ENCODE results near the gene NRXN3.
"Not testable (repeated sequence)": the region's sequence is repeated elsewhere in the genome, so short reads cannot be mapped to it uniquely, and the experiment has no call there.

NRXN3 gene

DNA sequence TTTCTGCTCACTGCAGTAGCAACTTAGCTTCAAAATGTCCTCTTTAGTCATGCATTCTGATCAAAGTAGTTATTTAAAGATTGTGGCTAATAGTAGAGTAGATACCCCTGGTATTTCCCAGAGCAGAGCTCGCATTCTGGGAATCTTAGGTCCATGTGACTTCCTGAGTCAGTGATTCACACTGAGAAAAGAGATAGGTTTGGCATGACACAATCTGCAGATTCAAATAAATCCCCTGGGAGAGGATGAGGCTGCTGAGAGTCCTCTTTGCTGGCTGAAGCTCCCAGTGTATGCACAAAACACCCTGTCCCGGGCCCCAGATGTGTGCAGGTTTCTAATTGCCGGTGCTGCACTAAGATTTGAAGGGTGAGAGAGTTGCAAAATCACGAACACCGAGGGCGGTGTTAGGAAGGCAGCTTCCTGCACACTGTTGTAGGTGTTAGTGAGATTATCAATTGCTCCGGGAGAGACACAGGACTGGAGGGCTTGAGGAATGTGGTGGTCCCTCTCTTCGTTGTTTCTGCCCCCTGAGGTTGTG lies 233.2 kb downstream of the NRXN3 start:
- DNase-seq (ENCODE audit: low read depth in 3 of 3) = no peak

DNA sequence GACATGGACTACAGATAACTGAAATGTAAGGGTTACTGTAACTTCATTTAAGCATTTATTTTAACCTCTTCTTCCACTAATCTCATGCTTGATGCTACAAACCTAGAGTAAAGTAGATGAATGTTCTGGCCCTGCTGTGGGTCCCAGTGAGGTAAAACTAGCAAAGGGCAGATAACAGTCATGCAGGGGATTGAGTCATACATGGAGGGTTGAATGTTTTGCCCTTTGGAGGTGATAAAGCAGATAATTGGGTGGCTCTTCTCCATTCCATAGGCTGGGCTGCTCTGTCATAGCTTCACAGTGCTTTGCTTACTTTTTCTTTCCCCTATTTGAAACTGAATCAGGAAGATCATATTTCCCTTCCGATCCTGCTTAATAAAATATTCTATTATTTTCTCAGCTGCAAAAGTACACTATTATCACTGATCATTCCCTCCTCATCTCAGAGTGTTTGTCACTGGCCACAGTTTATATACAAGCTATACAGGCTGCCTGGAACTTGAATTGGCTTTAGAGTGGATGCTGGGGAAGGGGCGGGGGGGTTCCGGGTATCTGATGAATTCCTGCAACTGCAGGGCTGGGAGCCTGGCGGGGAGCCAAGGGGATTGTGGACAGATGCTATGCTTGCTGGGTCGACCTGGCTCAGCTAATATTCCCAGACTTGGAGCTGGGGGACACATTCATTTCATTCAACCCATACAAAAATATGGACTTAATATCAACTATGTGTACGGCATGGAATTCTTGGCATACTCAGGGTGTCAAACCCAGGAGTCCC lies 235.1 kb downstream of the NRXN3 start:
- DNase-seq (ENCODE audit: low read depth in 3 of 3) = no peak

DNA sequence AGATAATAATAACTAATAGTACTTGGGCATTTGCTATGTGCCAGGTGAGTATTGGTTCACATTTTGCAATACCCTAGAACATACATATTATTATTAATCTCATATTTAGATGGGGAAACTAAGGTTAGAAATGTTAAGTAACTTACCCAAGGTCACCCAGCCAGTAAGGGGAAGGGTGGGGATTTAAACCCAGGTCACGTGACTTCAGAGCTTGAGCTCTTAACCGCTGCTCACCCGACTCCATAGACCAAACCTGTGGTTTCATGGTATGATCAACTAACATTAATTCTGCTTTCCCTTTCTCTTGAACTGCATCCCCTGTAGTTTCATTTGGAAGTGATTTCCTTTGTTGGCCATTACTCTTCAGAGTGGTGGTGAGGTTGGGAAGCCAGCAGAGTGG lies 242.3 kb downstream of the NRXN3 start:
- no peak for DNase-seq (ENCODE audit: low read depth in 3 of 3)

DNA sequence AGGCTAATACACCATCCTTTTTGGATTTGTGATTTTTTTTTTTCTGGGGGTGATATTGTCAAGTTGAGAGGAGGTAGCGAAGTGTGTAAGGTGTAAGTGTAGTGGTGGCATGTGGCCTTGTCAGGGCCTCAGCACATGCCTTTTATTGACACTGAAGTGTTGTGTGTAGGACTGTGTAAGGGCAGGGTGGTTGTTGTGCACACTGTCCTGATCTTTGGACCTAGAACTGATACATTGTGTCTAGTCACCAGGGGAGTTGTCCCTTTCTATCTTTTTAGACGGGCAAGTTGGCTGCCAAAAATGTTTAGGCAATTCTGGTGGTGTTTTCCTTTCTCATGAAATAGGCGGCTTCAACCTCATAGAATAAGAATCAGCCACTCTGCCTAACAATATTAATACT lies 244.0 kb downstream of the NRXN3 start:
- no peak for DNase-seq (ENCODE audit: low read depth in 3 of 3)

DNA sequence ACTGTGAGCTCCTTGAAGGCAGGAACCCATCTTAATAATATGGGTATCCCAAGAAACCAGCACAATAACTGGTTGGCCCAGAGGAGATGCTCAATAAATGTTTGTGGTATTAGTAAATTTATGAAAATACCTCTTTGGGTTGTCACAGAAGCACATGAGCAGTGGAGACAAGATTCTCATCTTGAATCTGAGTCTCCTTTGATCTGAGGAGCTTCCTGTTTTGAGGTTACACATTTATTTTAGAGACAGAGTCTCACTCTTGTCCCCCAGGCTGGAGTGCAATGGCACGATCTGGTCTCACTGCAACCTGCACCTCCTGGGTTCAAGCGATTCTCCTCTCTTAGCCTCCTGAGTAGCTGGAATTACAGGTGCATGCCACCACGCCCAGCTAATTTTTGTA lies 247.4 kb downstream of the NRXN3 start:
- DNase-seq (ENCODE audit: low read depth in 3 of 3) = no peak

DNA sequence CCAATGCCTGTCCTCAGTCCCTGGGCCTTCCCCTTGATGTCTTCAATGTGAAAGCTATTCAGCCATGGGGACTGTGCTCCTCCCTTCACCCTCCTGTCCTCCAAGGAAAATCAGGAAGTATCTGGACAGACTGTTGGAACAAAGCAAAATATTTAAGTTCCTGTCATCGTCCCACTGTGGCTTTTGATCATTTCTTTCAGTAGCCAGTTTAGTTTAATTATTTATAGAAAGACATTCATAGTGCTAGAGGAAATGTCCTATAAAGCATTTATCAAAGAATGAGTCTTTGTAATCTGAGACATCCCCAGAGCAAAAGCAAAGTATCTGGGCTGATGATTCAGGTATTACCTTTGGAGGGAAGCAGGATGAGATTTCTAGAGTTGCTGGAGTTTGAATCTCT lies 254.1 kb downstream of the NRXN3 start:
- DNase-seq (ENCODE audit: low read depth in 3 of 3) = no peak

DNA sequence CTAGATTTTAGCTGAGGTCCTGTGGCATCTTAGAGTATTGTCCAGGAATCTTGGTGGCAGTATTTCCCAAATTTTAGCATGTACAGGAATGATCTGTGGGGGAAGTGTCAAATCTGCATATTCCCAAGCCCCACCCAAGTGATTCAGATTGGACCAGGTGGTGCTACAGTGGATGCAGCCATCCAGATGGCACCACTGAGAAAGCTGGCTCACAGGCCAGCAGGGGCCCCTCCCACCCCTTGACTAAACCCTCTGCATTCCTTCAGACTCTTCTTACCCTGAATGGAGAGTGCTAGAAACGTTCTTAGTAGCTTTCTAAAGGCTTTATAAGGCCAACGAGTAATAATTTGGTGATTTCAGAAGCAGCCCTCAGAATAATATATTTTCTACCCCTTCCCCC lies 255.2 kb downstream of the NRXN3 start:
- no peak for DNase-seq (ENCODE audit: low read depth in 3 of 3)

DNA sequence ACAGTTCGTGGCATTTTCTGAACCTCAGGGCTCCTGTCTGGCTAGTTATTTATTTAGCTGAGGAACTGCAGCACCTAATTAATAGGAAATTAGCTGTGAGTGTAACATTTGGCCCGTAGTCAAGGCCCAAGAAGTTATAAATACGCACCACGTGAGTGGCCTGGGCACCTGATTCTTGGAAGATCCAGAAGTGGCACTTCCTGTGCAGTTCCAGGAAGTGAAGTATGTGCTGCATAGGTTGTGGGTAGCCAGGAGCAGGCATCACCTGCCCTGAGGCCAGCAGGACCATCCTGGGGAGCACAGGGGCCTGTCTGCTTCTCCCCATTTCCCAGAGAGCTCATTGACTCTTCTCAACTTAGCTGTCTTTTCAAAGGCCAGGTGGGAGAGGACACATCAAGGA lies 255.6 kb downstream of the NRXN3 start:
- no peak for DNase-seq (ENCODE audit: low read depth in 3 of 3)

DNA sequence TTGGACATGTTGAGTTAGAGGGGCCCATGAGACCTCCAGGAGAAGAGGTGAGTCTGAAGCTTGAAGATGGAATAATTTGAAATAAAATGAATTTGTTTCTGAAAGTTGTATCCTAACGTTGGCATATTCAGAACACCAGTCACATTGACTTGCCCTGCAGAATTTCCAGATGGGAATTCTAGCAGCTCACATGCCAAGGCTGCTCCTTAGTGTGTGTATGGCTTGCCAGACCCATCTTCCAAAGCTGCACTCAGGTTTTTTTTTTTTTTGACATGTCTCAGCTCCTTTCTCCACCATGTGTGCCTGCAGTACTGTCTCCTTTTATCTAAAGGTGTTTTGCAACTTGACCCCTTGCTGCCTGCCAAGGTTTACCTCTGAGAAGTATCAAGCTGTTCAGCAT lies 261.9 kb downstream of the NRXN3 start:
- no peak for DNase-seq (ENCODE audit: low read depth in 3 of 3)

DNA sequence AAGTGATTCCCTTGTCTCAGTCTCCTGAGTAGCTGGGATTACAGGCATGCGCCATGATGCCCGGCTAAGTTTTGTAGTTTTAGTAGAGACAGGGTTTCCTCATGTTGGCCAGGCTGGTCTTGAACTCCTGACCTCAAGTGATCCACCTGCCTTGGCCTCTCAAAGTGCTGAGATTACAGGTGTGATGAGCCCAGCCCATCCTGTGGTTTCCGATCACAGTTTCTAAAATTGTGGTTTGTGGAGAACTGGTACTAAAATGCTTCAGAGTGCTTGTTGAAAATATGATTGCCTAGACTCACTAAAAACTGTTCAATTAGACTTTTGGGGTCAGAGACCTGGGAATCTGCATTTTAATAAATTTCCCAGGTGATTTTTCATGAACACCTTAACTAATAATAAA lies 267.3 kb downstream of the NRXN3 start:
- DNase-seq (ENCODE audit: low read depth in 3 of 3) = not testable (repeated sequence)

DNA sequence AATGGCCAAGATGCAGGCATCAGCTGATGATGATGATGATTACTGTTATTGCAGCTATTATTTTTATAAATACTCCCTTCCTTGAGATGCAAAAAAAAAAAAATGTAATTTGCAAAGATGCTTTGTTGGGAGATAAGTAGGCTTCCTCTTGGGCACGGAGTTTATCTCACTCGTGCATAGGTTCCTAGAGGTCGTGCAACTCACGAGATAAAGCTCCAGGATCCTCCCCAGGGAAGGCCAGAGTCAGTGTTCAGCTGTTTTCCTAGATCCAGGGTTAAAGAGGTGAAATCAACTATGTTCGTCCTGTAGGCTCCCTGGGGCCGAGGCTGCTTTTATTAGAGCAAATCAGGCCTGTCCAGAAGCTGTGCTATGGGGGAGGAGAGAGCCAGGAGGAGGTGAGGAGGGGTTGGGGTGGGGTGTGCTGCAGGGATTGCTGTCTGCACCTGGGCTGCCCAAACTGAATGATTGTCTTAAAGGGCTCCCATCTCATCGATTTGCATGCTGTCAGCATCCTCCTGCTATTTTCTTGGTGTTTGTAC lies 270.3 kb downstream of the NRXN3 start:
- DNase-seq (ENCODE audit: low read depth in 3 of 3) = no peak

DNA sequence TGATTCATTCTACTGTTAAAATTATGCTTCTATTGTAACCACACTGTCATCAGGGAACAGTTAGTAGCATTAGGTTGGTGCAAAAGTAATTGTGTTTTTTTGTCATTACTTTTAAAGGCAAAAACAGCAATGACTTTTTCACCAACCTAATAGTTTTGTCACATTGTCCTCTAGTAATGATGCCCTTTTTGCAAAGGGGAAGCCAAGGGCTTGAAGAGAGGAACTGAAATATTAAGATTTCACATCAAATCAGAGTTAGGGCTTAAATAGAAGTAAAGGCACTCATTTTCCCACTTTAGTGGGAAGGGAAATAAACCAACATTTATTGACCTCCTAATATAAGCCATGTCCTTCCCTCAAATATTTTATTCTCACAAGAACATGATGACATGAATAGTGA lies 273.7 kb downstream of the NRXN3 start:
- no peak for DNase-seq (ENCODE audit: low read depth in 3 of 3)

DNA sequence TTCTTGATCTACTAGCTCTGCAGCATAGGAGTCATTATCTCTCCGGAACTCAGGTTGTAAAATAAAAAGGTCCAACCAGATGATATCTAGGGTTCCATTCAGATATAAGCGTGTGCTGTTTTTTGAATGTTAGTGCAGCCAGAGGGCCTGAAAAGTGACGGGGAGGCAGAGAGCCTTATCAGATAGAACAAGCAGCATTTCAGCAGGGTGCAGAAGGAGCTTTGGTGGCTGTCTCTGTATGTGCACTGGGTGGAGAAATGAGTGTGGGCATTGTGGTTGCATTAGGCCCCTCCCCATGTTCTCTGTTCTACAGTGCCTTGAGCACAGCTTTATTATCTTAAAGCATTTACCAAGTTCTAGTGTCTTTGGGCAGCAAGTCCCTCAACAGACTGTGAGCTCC lies 275.1 kb downstream of the NRXN3 start:
- no peak for DNase-seq (ENCODE audit: low read depth in 3 of 3)

DNA sequence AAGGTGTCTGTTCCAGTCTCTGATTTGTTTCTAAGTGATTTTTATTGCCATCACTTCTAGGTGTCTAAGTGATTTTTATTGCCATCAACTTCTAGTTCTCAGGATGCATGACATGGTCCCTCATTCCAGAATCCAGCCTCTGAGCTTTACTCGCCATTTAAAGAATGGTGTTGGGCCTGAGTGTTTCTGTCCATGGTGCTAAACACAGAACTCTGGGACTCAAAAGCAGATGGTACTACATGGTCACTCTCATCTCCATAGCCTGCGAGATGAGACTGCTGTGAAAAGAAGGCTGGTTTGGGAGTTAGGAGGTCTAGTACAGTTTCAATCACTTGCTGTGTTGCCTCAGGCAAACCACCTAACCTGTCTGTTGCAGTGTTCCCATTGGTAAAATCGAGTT lies 276.6 kb downstream of the NRXN3 start:
- DNase-seq (ENCODE audit: low read depth in 3 of 3) = no peak

DNA sequence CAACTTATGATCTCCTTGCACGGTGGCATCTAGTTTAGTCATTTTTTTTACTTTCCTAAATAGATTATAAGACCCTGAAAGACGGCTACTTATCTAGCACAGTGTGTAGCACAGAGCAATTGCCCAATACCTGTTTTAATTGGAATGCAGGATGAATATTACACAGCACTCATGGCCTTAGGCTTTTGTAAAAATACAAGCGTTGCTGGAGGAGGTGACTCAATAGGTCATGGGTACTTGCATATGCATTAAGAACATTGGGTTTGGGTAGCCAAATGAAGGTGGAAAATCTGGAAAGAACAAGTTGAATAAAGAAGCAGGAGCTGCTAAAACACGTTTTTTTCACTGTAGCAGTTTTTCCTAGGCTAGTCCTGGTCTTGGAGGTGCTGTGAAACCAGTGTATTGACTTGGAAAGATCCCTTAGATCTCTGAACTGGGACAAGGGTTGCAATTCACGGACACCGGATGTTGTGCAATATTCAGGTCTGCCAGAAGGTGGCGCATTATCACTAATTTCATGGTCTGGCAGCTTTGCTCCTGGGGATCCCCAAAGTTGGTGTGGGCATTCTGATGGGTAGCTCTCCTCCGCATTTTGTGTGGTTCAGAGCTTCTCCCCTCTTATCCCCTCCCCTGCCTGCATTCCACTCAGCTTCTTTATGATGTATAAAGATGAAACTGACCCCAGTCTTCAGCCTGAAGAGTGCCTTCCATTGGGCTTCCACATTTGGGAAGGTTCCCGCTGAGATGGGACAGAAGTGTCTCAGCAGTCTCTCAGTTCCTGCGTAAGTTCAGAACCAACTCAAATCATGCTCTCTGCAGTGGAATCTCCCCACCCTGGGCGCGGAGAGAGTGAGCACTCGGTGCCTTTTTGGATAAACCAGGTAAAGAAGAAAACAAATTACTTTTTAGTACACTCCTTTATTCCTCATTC lies 278.3 kb downstream of the NRXN3 start:
- no peak for DNase-seq (ENCODE audit: low read depth in 3 of 3)

DNA sequence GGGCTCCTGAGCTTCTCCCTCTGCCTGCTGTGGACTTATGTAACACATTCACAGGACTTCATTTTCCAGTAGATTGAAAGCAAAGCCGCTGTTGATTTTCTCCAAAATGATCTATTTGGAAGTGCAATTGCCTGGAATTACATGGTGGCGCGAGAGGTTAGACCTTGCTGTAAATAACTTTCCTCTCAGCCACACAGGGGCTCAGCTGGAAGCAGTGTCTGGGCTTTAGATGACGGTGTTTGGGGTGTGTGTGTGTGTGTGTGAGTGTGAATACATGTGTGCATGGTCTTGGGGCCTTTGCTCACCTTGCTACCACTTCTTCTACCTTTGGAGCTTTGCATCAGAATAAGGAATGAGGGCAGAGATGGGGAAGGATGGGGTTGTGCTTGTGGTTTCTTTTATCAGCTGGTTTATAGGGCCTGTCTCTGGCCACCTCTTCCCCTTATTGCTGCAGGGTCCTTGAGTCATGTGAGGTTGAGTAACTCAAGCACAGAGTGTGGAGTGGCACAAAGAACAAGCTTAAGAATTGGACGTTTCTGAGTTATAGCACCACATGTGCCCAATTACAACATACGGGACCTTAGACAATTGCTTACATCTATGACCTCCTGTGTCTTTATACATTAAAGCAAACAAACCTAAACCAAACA lies 280.6 kb downstream of the NRXN3 start:
- no peak for DNase-seq (ENCODE audit: low read depth in 3 of 3)

DNA sequence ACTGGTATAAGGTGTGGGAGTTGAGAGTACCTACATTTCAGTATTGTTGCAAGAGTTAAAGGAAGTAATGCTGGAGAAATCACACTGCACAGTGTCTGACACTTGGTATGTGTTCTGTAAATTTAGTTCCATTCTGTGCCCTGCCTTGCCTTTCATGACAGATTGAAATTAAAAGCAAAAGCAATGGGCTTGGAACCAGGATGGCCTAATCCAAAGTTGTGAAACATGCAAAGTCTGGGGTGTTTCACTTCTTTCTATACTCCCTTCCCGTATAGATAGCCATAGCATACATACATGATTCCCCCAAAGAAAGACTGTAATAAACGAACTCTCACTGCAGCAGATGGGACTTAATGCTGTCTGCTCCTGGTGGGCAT lies 281.1 kb downstream of the NRXN3 start:
- no peak for DNase-seq (ENCODE audit: low read depth in 3 of 3)

DNA sequence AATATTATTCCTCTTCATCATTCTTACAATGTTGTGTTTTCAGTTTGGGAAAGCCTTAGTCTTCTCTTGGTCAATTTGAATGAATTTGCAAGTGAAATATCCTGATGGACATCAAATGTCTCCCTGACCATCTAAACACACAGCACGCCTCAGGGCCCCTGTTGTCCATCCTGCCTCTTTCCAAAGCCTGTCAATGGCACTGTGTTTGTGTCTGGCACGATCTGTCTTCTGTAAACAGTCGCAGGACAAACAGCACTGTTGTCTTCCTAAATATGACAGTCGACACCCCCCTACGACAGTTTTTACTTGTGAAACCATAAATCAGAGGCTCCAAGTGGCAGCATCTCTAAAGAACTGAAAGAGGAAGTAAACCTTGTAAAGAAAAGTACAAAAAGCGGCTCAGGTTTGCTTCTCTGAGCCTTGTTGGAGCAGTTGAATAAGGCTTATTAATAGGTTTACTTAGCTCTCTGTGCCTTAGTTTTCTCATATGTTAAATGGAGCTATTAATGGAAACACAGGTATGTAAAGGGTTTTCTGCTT lies 285.8 kb downstream of the NRXN3 start:
- DNase-seq (ENCODE audit: low read depth in 3 of 3) = no peak

DNA sequence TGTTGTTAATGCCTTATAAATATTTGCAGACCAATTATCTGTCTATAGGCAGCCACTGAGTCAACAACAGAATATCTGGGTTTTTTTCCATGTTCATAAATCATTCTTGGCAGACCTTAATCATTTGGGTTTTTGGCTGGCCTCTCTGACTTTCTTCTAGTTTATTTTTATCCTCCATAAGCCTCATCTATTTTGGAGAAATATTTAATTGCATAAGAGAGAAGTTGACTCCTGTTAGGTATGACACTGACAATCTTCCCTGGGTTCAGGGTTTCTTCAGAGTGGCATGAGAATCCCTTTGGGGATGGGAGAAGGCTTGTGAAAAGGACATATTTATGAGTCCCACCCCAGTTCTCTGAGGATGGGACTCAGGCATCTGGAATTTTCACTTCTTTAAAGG lies 299.8 kb downstream of the NRXN3 start:
- no peak for DNase-seq (ENCODE audit: low read depth in 3 of 3)

DNA sequence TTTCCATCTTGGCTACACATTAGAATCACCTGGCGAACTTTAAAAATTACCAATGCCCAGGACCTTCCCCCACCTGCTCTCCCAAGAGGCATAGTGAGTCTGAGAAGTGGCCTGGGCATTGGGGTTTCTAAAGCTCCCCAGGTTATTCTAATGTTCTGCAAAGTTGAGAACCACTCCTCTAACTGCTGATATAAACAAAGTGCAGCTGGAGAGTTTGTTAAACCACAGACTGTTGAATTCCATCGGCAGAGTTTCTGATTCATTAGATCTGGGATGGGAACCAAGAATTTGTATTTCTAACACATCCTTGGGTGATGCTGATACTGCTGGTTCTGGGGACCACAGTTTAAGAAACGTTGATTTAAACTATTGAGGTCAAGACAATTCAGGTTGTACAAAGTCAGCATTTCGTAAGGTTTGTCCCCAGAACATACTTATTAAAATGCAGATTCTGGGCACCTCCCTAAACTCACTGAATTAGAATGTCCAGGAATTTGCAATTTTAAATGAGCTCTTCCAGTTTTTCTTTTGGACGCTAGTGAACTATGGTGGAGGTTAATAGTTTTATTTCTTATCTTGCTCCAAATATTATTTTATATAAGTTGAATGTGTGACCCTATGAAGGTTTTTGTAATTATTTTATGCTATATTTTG lies 309.1 kb downstream of the NRXN3 start:
- DNase-seq (ENCODE audit: low read depth in 3 of 3) = no peak

DNA sequence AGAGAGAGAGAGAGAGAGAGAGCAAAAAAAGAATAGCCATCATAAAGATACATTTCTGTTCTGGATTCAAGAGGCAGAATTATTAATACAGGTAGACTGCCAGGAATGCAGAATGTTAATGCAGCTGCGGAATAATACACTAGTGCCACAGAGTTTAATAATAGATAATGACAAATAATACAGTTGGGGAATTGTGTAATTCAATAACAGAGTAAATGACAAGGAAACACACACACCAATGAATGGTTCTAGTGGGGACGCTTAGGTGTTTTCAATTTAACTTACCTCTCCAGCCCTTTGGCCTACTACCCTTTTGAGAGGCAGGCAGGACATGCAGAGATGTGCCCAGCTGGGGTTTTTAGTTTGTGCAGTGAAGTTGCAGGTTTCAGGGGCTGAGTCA lies 313.9 kb downstream of the NRXN3 start:
- DNase-seq (ENCODE audit: low read depth in 3 of 3) = no peak
